22Rv1 (cell line): Measurements from ENCODE around the gene CFAP65.

Source experiments
- CTCF ChIP-seq: fragments of 450-650 bp; IDR thresholded peaks from 2 replicates; pipeline ENCODE4 v1.5.1; 2017; ENCODE audit warnings: mild to moderate bottlenecking
- ZFX ChIP-seq: fragments of 450-650 bp; IDR thresholded peaks from 2 replicates; pipeline ENCODE4 v1.6.1; 2017; ENCODE audit warnings: antibody characterized with exemption, borderline replicate concordance

DNA sequence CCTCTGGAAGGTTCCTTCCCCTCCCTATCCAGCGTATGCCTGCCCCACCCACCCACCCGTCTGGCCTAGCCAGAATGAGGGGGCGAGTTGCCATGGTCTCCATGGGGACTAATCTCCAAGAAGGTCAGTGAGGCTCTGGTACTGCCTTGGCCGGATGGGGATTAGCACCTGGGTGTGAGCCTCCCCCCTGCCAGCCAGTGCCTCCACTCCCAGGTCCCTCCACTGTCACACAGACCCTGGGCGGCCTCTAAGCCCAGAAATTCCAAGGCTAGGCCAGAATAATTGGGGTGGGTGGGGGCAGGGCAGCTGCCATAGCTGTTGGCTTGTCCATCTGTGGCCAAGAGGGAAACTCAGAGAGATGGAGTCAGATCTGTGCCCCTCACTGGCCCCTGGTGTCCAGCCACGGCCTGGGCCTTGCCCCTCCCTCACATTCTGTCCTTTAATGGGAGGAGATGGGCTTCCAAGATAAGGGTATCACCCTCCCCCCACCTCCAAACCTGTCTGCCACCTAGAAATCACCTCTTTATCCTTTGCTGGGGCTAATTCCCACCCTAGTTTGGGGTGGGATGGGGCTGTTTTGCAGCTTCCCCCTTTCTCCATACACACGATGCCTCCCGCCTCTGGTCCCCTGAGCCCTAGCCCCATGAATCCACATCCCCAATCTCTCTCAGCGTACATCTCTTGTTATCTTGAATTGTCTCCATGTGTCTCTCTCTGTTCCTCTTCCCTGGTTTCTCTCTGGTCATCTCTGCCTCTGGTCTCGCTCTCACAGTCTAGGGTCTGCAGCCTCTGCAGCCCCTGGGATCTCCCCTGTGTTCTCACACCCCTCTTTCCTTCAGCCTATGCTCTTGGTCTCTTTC, 42.1 kb downstream of the CFAP65 start:
- TF ChIP-seq CTCF = no peak
- no peak for TF ChIP-seq ZFX
